Tongue (tissue), 2 donors: Measurements from ENCODE around the gene GOLGA2. TPM values are rescaled to one million over a fixed set of nuclear protein-coding genes. Genes with fewer than 3 reads are reported as not detected.
A peak's percentile ranks its signal among the peaks of the same experiment; 100 is the strongest.

ENCODE experiments used
- DNase-seq: peaks from one replicate; pipeline ENCODE4 v3.0.0-alpha.2; 2015
- total RNA-seq: library from RNA; depleted of rRNA; stranded (reverse); fragments of >200 nt; gene quantifications from one replicate; pipeline ENCODE4 v1.2.3, GENCODE V29; 2014

Gene GOLGA2
- total RNA-seq = 134 TPM

GRCh38 chr9:128275198-128276007, at the start of gene GOLGA2:
Gene GOLGA2, minus strand, starts transcription at chr9:128276007. Its CDS starts 31 bp downstream, at chr9:128275976.
- peak; percentile 62 for DNase-seq

DNA sequence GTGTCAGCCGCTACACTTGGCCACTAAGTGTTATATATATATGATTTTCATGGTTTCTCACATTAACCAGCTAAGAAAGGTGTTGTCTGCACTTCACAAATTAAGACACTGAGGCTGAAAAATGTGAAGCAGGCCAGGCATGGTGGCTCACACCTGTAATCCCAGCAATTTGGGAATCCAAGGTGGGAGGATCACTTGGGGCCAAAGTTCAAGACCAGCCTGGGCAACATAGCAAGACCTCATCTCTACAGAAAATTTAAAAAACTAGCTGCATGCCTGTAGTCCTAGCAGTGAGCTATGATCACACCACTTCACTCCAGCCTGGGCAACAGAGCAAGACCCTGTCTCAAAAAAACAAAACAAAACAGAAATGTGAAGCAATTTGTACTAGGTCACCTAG, 48.6 kb upstream of the GOLGA2 start:
- DNase-seq = no peak

- DNase-seq = no peak
Observed at GRCh38 chr9:128323791-128324190, 48.0 kb upstream of the GOLGA2 start.

- no peak for DNase-seq
Observed at GRCh38 chr9:128323212-128323730, 47.5 kb upstream of the GOLGA2 start.

GRCh38 chr9:128322404-128323211, 46.8 kb upstream of the GOLGA2 start, which contains the start of the genes COQ4 and TRUB2:
Gene COQ4, plus strand, starts transcription at chr9:128322839. Its CDS starts 20 bp downstream, at chr9:128322859.
Gene TRUB2, minus strand, starts transcription at chr9:128322447. Its CDS starts 39 bp downstream, at chr9:128322408.
- peak; percentile 98 for DNase-seq

- DNase-seq = no peak
Observed at GRCh38 chr9:128321879-128322403, 46.1 kb upstream of the GOLGA2 start.

- no peak for DNase-seq
Observed at GRCh38 chr9:128321343-128321742, 45.5 kb upstream of the GOLGA2 start.

DNA sequence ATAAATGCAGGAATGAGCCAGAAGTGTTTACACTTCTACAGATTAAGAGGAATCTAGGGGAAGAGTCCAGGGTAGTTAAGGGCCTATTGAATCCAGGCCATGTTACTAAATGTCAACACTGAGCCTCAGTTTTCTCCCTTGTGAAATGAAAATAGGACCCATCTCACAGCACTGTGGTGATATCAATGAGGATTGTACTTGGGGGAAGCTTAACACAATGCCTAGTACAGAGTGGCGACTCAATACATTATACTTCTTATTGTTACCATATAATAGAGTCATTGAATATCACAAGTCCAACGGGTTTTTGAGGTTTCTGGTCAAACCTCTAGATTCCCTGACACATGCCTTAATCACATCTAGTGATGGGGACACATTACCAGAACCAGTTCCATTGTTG, 41.8 kb upstream of the GOLGA2 start:
- no peak for DNase-seq

- DNase-seq = no peak
Observed at GRCh38 chr9:128316421-128316820, 40.6 kb upstream of the GOLGA2 start.

DNA sequence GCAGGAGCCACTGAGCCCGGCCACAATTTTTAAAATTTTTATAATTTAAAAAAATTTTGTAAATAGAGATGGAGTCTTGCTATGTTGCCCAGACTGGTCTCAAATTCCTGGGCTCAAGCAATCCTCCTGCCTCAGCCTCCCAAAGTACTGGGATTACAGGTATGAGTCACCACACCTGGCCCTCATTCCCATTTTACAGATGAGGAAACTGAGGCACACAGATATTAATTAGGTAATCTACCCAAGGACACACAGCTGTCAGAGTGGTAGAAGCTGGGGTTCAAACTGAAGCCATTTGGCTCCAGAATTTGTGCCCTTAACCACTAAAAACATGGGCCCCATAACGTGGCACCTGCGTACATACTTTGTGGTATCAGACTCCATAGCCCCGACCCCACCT, 38.9 kb upstream of the GOLGA2 start:
- no peak for DNase-seq

GRCh38 chr9:128310461-128310860, 34.7 kb upstream of the GOLGA2 start:
- no peak for DNase-seq

- DNase-seq = no peak
Observed at GRCh38 chr9:128309551-128309950, 33.7 kb upstream of the GOLGA2 start.

DNA sequence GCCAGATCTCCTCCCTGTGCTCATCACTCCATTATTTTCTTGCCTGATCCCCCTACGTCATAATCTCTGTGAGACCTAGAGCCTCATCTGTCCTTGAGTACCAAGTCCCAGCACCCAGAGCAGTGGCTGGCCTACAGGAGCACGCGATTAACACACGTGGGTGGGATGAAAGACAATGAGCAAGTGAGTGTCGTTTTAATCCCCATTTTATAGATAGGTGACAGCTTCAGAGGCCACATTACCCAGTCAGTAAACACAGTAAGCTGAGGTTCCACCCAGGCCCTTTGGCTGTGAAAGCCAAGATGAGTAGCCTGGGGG, 29.1 kb upstream of the GOLGA2 start:
- DNase-seq = no peak

- no peak for DNase-seq
Observed at GRCh38 chr9:128304136-128304970, 28.5 kb upstream of the GOLGA2 start.

DNA sequence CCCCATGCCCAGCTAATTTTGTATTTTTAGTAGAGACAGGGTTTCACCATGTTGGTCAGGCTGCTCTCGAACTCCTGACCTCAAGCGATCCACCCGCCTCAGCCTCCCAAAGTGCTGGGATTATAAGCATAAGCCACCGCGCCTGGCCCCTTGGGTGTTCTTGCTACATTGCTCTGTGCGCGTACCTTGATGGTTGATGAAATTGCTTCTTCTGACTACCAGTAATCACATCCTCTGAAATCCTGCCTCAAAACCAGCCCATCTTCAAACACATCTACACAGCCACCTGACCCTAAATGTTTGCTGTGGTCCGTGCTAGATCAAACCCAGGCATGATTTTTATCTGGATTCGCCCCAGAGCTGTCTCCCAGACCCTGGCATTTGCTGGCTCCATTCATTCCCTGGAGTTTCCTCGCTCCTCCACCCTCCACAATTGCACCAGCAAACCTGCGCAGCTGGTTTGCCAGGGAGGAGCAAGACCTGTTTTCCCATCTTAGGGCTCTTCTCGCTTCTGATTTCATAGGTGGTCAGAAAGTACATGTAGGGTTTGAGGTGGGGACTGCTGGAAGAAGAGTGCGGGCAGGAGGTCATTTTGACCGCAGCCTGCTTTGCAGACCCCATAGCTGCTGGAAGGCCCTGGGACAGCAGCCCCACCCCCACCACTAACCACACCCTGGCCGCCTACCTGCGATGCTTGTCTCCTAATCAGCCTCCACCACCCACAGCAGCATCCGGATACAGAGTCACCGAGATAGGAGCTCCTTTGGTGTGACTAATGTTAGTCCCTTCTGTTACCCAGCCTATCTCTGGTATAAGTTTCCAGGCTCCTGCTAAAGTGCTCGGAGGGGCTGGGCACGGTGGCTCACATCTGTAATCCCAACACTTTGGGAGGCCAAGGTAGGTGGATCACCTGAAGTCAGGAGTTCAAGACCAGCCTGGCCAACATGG, 23.0 kb upstream of the GOLGA2 start:
- peak; percentile 21 for DNase-seq

DNA sequence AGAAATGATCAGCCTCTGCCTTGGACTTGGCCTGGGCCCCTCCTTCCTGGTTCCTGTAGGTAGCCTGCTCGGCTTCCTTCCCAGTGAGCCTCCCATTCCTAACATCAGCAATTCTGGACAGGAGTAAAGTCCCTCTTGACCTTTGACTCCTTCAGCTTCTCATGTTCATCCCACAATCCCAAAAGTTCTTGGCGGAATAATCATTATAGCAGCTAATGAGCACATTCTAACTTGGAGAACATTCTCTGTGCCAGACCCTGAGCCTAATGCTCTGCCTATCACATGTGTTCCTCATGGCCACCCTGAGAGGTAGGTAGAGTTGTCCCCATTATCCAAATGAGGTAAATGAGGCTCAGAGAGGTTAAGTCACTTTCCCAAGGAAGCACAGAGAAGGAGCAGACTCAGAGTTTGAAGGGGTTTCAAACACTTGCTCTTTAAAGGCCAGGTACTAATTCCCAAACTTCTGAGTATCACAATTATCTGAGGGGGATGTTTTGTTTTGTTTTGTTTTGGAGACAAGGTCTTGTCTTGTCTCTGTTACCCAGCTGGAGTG, 21.5 kb upstream of the GOLGA2 start:
- DNase-seq = no peak

- no peak for DNase-seq
Observed at GRCh38 chr9:128296340-128297220, 20.8 kb upstream of the GOLGA2 start.

DNA sequence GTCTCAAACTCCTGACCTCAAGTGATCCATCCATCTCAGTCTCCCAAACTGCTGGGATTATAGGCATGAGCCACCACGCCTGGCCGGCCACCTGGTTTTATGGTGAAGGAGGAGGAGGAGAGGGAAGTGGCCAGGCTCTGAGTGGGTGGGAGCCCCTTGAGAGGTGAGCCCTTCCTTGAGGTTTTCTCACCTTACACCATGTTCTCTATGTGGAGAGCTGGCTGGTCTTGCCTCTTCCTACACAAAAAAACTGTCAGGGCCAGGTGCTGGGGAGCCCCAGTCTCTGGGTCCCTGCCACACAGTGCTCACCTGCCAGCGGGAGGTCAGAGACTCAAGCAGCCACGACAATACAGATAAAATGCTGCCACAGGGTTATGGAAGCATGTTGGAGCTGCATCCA, 18.3 kb upstream of the GOLGA2 start:
- no peak for DNase-seq

DNA sequence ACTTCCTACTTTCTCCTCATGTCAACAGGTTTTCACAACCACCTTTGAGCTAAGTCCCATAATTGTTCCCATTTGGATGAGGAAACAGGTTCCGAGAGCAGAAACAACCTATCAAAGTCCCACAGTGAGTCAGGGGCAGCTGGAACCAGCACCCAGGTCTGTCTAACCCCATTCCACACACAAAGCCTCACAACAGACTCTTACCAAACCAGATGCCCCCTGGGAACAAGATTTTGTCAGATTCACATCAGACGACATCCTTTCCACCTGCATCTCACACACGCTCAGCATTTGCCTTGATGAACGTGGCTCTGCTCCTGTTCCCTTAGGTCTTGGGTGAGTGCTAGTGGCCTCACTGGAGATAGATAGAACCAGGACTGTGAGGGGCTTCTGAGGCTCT, 17.3 kb upstream of the GOLGA2 start:
- DNase-seq = no peak
